Stimulated activated CD8-positive, alpha-beta memory T cell treated with anti-CD3 and anti-CD28 coated beads, Interleukin-15, amount 100 ng/mL, for 24 hours (primary cell): ENCODE data around the gene IL22.

Experiments
- DNase-seq: peaks from one replicate; pipeline ENCODE4 v3.0.0-alpha.2; 2020; ENCODE audit warnings: low read depth

Gene IL22

GRCh38 chr12:68253504-68253903, at the start of gene IL22:
Gene IL22 (minus strand): TSS chr12:68253604. CDS start chr12:68253448, 156 bp downstream.
- DNase-seq = no peak

- DNase-seq = no peak
Observed at GRCh38 chr12:68297929-68298328, 44.5 kb upstream of the IL22 start.

- DNase-seq = no peak
Observed at GRCh38 chr12:68294251-68294650, 40.8 kb upstream of the IL22 start.

GRCh38 chr12:68293347-68293746, 39.9 kb upstream of the IL22 start:
- no peak for DNase-seq

- DNase-seq = no peak
Observed at GRCh38 chr12:68292151-68292943, 38.9 kb upstream of the IL22 start.

- no peak for DNase-seq
Observed at GRCh38 chr12:68291396-68292036, 38.1 kb upstream of the IL22 start.

- no peak for DNase-seq
Observed at GRCh38 chr12:68290126-68290525, 36.7 kb upstream of the IL22 start.

- DNase-seq = no peak
Observed at GRCh38 chr12:68287106-68287505, 33.7 kb upstream of the IL22 start.

GRCh38 chr12:68286396-68286795, 33.0 kb upstream of the IL22 start:
- no peak for DNase-seq

- no peak for DNase-seq
Observed at GRCh38 chr12:68285541-68285940, 32.1 kb upstream of the IL22 start.

- DNase-seq = no peak
Observed at GRCh38 chr12:68281322-68282077, 28.1 kb upstream of the IL22 start.

GRCh38 chr12:68280240-68280639, 26.8 kb upstream of the IL22 start:
- no peak for DNase-seq

GRCh38 chr12:68279227-68280054, 26.0 kb upstream of the IL22 start:
- no peak for DNase-seq

GRCh38 chr12:68276402-68276930, 23.1 kb upstream of the IL22 start:
- DNase-seq = no peak

- DNase-seq = no peak
Observed at GRCh38 chr12:68272732-68273131, 19.3 kb upstream of the IL22 start.

GRCh38 chr12:68271346-68271745, 17.9 kb upstream of the IL22 start:
- DNase-seq = no peak

- no peak for DNase-seq
Observed at GRCh38 chr12:68270358-68270757, 17.0 kb upstream of the IL22 start.

- no peak for DNase-seq
Observed at GRCh38 chr12:68269779-68270178, 16.4 kb upstream of the IL22 start.

GRCh38 chr12:68268967-68269366, 15.6 kb upstream of the IL22 start:
- DNase-seq = no peak

- DNase-seq = no peak
Observed at GRCh38 chr12:68267892-68268396, 14.5 kb upstream of the IL22 start.

- no peak for DNase-seq
Observed at GRCh38 chr12:68264857-68265256, 11.5 kb upstream of the IL22 start.
